GM19043 (cell line): ENCODE measurements around the gene PALM3.

Experiments
- ATAC-seq: cut with Tn5 transposase; IDR thresholded peaks from one replicate; pipeline ENCODE4 v1.9.1; 2021; ENCODE audit warnings: low read depth; ENCODE audit not compliant: unreplicated experiment

PALM3 gene

GRCh38 chr19:14061751-14062557, at the start of gene PALM3:
Gene PALM3, minus strand, starts transcription at chr19:14062076. Its CDS starts 96 bp downstream, at chr19:14061980.
- ATAC-seq = no peak

GRCh38 chr19:14111486-14111885, 49.6 kb upstream of the PALM3 start:
- ATAC-seq = no peak

GRCh38 chr19:14110650-14111049, 48.8 kb upstream of the PALM3 start:
- no peak for ATAC-seq

- ATAC-seq = no peak
These were observed 45.9 kb upstream of the PALM3 start for GRCh38 chr19:14107581-14108461.

- ATAC-seq = no peak
These were observed 45.0 kb upstream of the PALM3 start for GRCh38 chr19:14106840-14107239.

GRCh38 chr19:14105680-14106079, 43.8 kb upstream of the PALM3 start:
- ATAC-seq = no peak

- no peak for ATAC-seq
These were observed 41.4 kb upstream of the PALM3 start for GRCh38 chr19:14103310-14103709.

- no peak for ATAC-seq
These were observed 40.9 kb upstream of the PALM3 start for GRCh38 chr19:14102756-14103155.

- no peak for ATAC-seq
These were observed 40.3 kb upstream of the PALM3 start for GRCh38 chr19:14102102-14102696.

GRCh38 chr19:14101003-14101545, 39.2 kb upstream of the PALM3 start:
- ATAC-seq = no peak

GRCh38 chr19:14097532-14098151, 35.8 kb upstream of the PALM3 start:
- no peak for ATAC-seq

GRCh38 chr19:14096272-14096992, 34.6 kb upstream of the PALM3 start:
- ATAC-seq = no peak

- no peak for ATAC-seq
These were observed 33.0 kb upstream of the PALM3 start for GRCh38 chr19:14094854-14095253.

- no peak for ATAC-seq
These were observed 31.4 kb upstream of the PALM3 start for GRCh38 chr19:14093117-14093823.

- ATAC-seq = no peak
These were observed 30.1 kb upstream of the PALM3 start for GRCh38 chr19:14091813-14092462.

GRCh38 chr19:14091081-14091812, 29.4 kb upstream of the PALM3 start:
- ATAC-seq = no peak

- ATAC-seq = no peak
These were observed 28.7 kb upstream of the PALM3 start, which contains the start of gene SAMD1 for GRCh38 chr19:14090509-14091080. Gene SAMD1, minus strand, starts transcription at chr19:14090751.
